CD1c-positive myeloid dendritic cell (primary cell): ENCODE results near the gene MZT2A.
"Not testable (repeated sequence)": the region's sequence is repeated elsewhere in the genome, so short reads cannot be mapped to it uniquely, and the experiment has no call there.

Source experiments
- DNase-seq: peaks from one replicate; pipeline ENCODE4 v3.0.0-alpha.2; 2016; ENCODE audit errors: extremely low spot score

Gene MZT2A

DNA sequence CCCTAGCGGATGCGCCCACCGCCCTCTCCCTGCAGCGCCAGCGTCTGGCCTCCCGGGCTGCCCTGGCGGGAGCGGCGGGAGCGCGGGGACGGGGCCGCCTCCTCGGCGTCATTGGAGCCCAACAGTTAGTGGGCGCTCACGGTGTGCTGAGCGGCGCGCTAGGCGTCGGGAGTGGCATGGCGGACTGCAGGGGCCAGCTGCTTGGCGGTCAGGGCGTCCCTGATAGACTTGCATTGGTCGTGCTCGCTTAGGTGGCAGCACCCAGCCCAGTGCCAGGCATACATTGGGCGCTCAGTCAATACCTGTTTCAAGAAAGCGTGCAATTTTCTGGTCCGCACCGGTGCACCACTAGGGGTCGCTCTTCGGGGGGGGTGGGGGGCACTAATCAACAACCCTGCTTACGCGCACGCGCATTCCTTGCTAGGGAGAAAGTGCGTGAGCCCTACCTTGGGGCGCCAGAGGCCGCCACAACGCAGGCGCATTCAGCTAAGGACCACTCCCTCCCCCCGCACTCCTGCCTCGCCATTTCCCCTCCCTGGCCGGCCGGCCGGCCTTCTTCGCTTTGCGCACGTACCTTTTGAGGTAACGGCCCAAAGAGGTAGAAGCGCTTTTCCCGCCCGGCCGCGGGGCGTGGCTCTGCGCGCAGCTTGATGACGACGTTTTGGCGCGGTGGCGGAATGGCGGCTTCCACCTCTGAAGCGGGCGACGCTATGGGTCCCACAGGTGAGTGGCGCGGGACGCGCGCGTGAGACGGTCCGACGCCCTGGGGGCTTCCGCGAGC is 411 bp upstream of the MZT2A start:
- peak; percentile 95 for DNase-seq

DNA sequence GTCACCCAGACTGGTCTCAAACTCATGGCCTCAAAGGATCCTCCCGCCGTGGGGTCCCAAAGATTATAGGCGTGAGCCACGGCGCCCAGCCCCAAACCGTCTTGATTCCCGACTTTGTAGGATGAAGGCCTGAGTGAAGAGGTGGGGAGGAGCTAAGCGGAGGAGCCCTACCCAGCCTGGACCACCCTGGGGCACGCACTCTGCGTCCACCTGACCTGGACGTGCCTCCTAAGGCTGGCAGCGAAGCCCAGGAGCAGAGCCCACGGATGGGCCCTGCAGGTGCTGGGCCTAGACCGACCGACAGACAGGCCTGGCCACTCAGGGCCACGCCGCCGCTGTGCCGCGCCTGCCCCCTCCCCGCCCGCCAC is 744 bp downstream of the MZT2A start:
- not testable (repeated sequence) for DNase-seq

DNA sequence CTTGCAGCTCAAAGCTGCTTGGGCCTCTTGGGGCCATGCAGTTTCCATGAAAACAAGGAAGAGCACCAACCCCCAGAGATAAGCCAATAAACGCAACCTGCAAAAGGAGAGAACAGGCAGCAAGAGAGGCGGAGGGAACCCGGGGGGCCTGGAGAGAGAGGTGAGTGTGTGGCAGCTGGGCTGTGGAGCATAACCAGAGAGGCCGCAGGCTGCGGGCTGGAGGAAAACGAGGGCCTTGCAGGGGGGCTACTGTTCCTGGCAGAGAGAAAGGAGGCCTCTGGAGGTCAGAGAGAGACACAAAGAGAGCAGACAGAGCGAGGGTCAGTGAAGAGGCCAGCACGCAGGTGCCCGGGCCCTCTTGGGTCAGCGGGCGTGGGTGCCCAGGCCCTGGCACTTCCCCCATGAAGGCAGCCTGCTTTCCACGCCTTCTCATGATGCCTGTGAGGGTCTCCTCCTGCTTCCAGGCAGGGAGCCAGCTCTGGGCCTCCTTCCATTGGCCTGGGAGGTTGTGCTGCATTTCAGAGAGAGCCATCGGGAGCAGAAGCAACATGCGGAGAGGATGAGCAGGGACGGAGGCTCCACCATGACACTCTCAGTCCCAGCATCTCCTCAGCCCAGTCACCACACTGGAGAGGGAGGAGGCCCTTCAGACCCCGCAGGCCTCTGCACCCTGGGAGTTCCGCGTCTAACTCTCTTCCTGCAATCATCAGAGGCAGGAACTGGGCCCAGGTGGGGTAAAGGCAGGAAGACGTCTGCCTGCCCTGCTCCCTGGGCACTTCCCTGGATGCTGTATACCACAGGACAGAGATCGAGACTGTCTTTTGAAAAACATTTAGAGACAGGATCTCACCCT is 1.4 kb downstream of the MZT2A start:
- DNase-seq = not testable (repeated sequence)

DNA sequence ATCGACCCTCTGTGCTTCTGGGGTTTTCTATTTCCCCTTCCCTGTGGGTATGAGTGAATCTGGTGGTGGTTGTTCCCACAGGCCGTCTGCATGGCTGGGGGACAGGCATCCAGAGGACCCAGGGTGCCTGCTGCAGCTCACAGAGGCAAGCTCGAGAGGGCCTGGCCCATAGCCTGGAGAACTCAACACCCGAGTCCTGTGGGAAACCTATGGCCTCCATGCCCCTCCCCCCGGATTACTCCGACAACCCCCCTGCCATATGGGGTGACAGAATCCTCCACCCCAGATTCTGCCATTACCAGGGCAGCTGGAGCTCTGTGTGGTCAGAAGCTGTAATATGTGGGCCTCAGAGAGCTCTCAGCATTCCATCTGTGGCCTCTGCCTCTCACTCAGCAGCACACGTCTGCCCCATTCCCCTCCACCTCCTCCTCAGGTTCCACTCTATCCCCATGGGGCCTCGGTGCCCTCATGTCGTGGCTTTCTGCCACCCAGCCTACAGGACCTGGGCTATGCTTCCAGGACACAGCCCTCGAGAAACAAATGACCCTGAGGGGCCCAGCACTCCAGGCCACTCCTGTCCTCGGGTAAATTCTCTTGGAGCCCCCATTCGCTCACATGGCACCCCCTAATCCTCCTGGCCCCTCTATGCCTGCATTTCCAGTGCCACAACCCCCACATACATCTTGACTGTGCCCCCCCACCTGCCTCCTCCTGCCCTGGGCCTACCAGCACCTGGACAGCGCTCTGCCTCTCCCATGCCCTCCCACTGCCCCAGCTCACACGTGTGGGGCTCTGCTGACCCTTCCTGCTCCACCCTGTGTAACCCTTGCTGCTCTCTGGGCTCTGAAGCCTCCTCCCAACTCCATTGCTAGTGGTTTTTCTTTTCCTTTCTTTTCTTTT is 3.6 kb downstream of the MZT2A start:
- no peak for DNase-seq

DNA sequence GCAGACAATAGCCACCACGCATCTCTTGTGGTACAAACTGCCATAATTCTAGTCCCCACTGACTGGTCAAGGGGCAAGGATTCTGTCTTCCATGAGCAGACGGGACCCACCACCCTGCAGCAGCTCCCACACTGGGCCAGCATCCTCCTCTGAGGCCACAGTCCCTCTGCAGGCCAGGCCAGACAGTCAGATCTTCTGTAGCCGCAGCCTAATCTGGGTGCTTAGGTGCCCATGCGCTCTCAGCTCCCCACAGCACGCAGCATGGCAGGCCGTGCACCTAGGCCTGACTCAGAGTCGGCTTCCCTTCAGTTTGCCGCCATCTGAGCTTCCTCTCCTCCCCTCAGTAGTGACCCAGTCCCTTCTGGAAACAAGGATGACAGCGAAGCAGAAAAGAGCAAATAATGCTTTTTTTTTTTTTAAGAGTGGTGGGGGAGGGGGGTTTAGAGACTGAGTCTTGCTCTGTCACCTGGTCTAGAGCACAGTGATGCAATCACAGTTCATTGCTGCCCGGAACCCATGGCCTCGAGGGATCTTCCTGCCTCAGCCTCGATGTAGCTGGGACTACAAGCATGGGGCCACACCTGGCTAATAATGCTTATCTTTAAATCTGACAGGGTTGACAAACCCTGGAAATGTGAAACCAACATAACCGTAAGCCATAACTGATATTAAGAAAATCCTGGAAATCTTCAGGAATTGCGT is 5.8 kb downstream of the MZT2A start:
- DNase-seq = not testable (repeated sequence)

DNA sequence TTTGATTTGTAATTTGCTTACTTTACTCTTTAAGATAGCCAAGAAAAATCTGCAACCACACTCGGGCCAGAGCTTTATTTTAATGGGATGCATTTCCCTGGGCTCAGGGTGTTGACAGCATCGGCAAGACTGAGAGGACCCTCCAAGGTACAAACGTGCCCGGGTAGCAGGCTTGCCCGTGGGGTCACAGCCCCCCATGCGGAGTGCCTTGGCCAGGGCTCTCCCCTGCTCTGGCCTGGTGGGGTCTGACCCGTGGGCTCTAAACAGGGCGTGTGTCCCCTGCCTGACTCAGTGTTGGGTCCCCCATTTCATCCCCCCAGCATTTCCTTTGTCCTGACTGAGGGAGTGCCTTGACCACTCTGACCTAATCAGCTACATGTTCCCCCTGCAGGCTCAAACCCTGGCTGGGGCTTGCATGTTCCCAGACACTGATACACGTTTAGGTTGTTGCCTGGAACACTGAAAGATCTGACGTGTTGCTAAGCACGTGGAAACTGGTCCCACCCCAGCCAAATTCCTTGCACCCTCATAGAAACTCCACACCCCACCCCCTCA is 7.2 kb downstream of the MZT2A start:
- DNase-seq = not testable (repeated sequence)

DNA sequence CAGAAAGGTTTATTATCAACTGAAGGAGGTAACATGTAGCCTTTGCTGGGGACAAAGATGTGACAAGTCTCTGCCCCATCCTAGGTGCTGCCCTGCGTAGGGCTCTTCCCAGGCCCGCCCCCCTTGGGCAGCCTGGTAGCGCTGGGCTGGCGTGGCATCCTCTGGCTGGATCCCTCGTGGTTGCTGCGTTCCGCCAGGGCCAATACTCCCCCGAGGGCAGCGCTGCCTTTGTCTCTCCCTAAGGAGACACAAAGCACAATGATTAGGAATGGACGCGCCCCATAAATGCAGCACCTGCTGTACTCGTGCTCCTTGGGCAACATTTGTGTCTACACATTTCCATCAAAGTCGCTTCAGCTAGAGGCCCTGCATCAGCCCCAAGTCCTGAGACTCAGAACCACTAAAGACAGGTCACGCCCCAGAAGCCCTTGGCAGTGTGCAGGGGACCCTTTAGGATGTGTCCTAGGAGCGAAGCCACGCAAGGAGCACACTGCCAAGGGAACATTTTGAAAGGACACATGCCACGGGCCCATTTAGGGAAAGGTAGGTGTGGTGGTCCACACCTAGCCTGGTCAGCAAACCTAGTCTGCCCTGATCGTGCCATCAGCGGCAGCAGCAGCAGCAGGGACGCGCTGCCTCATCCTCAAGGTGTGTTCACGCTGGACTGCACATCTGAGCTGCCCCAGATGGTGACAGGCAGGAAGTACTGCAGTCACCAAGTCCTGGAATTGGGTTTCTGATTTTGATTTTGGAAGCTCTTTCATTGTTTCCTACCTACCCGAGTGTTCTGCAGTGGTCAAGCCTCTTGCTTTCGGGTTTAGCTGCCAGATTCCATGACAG is 8.0 kb downstream of the MZT2A start:
- DNase-seq = not testable (repeated sequence)

DNA sequence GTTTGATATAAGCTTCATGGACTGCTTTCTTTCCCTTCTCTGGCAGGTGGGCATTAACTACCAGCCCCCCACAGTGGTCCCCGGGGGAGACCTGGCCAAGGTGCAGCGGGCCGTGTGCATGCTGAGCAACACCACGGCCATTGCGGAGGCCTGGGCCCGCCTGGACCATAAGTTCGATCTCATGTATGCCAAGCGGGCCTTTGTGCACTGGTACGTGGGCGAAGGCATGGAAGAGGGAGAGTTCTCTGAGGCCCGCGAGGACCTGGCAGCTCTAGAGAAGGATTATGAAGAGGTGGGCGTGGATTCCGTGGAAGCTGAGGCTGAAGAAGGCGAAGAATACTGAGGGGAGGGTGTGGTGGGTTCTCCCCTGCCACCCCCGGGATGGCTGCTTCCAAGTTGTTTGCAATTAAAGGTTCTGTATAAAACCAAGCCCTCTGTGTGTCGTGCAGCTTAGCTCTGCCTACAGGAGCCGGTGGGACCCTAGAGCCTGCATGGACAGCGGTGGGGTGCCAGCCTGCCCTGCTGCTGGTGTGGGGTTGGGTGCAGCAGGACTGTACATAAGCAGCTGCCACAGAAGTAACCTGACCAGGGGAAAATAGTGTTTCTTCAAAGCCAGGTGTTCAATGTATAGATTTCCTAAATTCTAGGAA is 9.6 kb downstream of the MZT2A start:
- not testable (repeated sequence) for DNase-seq

DNA sequence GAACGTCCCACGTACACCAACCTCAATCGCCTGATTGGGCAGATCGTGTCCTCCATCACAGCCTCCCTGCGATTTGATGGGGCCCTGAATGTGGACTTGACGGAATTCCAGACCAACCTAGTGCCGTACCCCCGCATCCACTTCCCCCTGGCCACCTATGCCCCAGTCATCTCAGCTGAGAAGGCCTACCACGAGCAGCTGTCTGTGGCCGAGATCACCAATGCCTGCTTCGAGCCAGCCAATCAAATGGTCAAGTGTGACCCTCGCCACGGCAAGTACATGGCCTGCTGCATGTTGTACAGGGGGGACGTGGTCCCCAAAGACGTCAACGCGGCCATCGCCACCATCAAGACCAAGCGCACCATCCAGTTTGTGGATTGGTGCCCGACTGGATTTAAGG is 11.8 kb downstream of the MZT2A start:
- not testable (repeated sequence) for DNase-seq

DNA sequence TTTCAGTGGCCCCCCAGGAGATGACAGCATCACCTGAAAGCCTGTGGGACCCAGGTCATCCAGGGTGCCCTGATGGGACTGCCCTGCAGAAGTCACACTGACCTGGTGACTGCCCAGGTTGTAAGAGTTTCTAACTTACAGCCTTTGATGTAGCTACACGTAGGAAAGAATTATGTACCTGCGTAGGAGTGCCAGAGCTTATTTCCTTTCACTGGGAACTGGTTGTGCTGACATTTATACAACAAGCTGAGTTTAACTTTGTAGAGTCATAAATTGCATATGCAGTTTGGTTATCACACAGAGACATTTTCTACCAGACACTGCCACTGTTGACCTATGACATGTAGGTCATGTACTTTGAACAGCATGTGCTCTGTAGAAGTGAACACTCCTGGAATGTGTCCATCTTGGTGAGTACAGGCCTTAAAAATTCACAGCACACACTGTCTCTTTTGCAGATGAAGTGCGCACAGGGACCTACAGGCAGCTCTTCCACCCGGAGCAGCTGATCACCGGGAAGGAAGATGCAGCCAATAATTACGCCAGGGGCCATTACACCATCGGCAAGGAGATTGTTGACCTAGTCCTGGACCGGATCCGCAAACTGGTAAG is 13.2 kb downstream of the MZT2A start:
- DNase-seq = not testable (repeated sequence)

DNA sequence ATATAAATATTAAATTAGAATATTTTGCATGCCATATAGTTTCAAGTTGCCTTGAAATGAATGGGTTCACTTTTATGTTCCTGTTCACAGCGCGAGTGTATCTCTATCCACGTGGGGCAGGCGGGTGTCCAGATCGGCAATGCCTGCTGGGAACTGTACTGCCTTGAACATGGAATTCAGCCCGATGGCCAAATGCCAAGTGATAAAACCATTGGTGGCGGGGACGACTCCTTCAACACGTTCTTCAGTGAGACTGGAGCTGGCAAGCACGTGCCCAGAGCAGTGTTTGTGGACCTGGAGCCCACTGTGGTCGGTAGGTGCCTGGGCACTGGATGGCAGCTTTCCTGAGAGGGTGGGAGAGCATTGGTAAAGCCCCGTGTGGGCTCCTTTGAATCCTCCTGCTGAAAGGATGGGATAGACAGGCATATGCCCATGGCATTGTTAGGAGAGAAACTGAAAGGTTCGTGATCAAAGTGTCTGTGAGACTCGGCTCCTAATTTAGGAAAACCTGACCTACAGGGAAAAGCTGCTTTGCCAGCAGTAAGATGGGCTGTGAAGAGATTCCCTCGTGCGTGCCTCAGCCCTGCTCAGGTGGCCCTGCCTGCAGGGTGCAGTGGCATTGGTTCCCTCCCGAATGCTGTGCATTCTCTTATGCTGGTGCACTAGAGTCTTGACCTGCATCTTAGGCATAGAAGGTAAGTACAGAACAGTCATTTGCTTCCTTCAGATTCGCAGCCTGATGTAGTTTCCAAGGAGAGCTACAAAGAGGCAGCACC is 13.9 kb downstream of the MZT2A start:
- DNase-seq = not testable (repeated sequence)

DNA sequence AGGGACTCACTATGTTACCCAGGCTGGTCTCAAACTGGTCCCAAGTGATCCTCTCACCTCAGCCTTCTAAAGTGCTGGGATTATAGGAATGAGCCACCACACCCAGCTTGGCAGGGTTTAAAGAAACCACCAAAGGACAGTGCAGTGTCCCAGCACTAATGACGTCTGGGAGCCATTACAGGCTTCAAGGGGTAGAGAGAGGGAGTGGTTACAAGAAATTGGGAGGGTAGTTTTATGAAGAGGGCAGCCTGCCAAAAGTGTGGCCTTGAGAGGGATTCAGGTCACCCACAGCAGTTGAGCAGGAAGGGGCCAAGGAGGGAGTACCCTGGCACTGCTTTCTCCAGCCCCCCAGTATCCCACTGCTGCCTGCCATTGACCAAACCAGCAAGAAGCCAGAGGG is 15.0 kb downstream of the MZT2A start:
- not testable (repeated sequence) for DNase-seq

DNA sequence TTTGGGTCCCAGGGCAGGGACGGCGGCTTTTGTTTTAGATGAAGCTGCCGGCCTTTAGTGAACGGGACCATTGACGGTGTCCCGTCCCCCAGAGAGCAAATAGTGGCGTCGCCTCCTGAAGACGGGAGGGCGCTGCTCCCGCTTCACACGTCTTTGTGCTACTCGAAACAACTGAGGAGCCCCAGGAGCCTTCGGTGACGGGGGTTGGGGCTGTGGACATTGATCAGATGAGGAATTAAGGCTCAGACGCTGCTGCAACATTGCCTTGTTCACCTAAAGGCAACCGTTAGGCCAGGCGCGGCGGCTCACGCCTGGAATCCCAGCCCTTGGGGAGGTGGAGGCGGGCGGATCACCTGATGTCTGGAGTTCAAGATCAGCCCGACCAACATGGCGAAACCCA is 15.8 kb downstream of the MZT2A start:
- DNase-seq = not testable (repeated sequence)

DNA sequence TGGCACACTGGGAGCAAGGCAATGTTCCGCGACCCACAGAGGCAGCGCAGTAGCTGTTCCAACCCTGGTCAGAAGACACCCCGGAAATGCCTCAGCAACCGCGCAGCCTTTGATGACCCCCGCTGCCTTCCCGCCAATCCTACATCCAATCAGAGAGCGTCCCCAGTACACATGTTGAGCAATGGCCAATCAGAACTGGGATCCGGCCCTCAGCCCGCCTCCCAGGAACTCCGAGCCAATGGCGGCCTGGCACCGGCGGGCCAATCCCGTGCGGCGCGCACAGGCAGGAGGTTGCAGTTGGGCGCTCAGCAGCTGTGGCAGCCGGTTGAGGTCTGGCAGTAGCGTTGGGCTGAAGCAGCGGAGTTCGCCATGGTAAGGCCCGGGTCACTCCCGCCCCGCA is 16.4 kb downstream of the MZT2A start, which contains the start of gene TUBA3D:
TUBA3D (plus strand) TSS at position 289 of the 400 bp plus-strand sequence; CDS start at position 370, 81 bp downstream.
- no peak for DNase-seq

DNA sequence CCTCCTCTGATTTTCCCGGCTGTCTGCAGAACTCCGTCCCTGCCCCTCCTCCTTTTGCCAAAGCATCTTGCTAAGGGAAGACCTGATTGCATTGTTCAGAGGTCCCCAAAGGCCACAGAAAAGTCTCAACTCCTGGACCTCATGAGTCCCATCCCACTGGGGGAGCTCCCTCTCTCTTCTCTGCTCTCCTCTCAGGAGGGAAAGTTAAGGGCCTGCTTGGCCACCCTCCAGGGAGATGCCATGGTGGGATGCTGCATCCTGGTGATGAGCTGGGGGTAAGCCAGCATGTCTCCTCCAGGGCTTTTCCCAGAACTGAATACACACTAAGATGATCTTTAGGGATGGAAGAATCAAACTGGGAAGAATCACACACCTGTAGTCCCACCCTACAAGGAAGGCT is 18.9 kb downstream of the MZT2A start:
- DNase-seq = not testable (repeated sequence)

DNA sequence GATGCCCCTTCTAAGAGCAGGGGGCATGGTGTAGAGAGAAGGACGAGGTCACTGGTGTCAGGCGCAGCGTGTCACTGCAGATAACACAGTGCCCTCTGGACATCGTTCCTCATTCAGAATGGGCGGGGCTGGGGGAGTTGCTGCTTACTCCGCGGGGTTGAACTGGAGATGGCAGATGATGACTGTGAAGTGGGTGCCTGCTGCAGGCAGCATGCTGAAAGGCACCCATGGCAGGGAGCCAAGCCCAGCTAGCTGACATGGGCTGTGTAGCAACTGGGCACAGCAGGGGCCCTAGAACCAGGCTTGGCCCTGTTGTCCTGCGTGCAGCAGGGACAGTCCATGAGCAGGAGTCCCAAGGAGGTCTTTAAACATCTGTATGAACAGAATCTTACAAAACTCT is 20.6 kb downstream of the MZT2A start:
- not testable (repeated sequence) for DNase-seq

DNA sequence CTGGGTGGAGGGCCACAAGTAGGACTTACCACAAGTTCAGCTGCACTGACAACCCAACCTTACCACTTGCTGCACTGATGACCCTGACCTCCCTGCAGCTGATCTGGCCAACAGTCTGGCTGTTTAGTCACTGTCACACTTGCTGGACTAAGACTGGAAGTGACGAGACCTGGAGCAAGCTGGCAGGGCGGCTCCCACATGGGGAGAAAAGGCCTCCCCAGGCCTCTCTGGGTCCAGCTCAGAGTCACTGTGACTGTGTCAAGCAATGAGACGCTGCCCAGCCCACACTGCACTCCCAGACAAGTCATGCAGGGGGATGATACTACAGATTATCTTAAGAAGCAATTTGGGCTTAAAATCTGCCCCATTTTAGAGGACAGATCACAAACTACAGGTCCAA is 21.3 kb downstream of the MZT2A start:
- not testable (repeated sequence) for DNase-seq

DNA sequence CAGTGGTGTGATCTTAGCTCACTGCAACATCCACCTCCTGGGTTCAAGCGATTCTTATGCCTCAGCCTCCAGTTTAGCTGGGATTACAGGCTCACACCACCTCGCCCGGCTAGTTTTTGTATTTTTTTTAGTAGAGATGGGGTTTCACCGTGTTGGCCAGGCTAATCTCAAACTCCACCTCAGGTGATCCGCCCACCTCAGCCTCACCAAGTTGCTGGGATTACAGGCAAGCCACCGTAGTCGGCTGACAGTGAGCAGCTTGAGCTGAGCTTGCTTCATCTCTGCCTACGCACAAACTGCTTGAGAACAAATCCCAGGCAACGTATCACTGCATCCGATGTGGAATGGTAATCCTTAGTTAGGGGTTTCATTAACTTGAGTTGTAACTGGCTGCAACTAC is 24.5 kb downstream of the MZT2A start:
- not testable (repeated sequence) for DNase-seq
